NCI-H2107 (cell line): ENCODE results near the gene AFF3.
"Not testable (repeated sequence)": the region's sequence is repeated elsewhere in the genome, so short reads cannot be mapped to it uniquely, and the experiment has no call there.

Experiments
- DNase-seq: peaks from one replicate; lab custom pipeline; 2025; lab: John Stamatoyannopoulos, UW

The AFF3 gene

GRCh38 chr2:99661761-99662160, 480.6 kb downstream of the AFF3 start:
- not testable (repeated sequence) for DNase-seq

- no peak for DNase-seq
These were observed 481.6 kb downstream of the AFF3 start for GRCh38 chr2:99660616-99661406.

GRCh38 chr2:99659874-99660273, 482.5 kb downstream of the AFF3 start:
- no peak for DNase-seq

- no peak for DNase-seq
These were observed 484.6 kb downstream of the AFF3 start for GRCh38 chr2:99657691-99658258.

- no peak for DNase-seq
These were observed 485.4 kb downstream of the AFF3 start for GRCh38 chr2:99656994-99657393.

- no peak for DNase-seq
These were observed 489.0 kb downstream of the AFF3 start for GRCh38 chr2:99653433-99653832.

GRCh38 chr2:99652862-99653261, 489.5 kb downstream of the AFF3 start:
- DNase-seq, result no peak

GRCh38 chr2:99651930-99652670, 490.3 kb downstream of the AFF3 start:
- no peak for DNase-seq

GRCh38 chr2:99648906-99649789, 493.2 kb downstream of the AFF3 start:
- no peak for DNase-seq

- DNase-seq, result no peak
These were observed 494.1 kb downstream of the AFF3 start for GRCh38 chr2:99648178-99648844.

GRCh38 chr2:99645960-99646359, 496.4 kb downstream of the AFF3 start:
- no peak for DNase-seq

- DNase-seq, result no peak
These were observed 498.0 kb downstream of the AFF3 start for GRCh38 chr2:99644419-99644787.

GRCh38 chr2:99643787-99644418, 498.5 kb downstream of the AFF3 start:
- no peak for DNase-seq

GRCh38 chr2:99641999-99642398, 500.4 kb downstream of the AFF3 start:
- DNase-seq, result no peak

- DNase-seq, result no peak
These were observed 501.7 kb downstream of the AFF3 start for GRCh38 chr2:99640635-99641151.

GRCh38 chr2:99638791-99639190, 503.6 kb downstream of the AFF3 start:
- DNase-seq, result no peak

- DNase-seq, result no peak
These were observed 505.2 kb downstream of the AFF3 start for GRCh38 chr2:99637159-99637697.

GRCh38 chr2:99636144-99637034, 506.0 kb downstream of the AFF3 start:
- DNase-seq, result no peak

- DNase-seq, result no peak
These were observed 506.7 kb downstream of the AFF3 start for GRCh38 chr2:99635710-99636109.

GRCh38 chr2:99634234-99634633, 508.2 kb downstream of the AFF3 start:
- DNase-seq, result no peak
